NB4 (cell line): ENCODE results near the gene COTL1.

ENCODE experiments used
- POLR2A ChIP-seq: IDR thresholded peaks from 2 replicates; pipeline ENCODE4 v1.6.1; 2011; ENCODE audit warnings: mild to moderate bottlenecking; ENCODE audit not compliant: insufficient read length; ENCODE audit errors: extremely low read depth
- TF ChIP-seq, protein P1 (sequence below): IDR thresholded peaks from one replicate; pipeline ENCODE4 v1.5.1; 2012; ENCODE audit warnings: low read depth, low read length

GRCh38 chr16:84597931-84598351 lies 19.9 kb downstream of the COTL1 start:
- TF ChIP-seq, protein P1, sequence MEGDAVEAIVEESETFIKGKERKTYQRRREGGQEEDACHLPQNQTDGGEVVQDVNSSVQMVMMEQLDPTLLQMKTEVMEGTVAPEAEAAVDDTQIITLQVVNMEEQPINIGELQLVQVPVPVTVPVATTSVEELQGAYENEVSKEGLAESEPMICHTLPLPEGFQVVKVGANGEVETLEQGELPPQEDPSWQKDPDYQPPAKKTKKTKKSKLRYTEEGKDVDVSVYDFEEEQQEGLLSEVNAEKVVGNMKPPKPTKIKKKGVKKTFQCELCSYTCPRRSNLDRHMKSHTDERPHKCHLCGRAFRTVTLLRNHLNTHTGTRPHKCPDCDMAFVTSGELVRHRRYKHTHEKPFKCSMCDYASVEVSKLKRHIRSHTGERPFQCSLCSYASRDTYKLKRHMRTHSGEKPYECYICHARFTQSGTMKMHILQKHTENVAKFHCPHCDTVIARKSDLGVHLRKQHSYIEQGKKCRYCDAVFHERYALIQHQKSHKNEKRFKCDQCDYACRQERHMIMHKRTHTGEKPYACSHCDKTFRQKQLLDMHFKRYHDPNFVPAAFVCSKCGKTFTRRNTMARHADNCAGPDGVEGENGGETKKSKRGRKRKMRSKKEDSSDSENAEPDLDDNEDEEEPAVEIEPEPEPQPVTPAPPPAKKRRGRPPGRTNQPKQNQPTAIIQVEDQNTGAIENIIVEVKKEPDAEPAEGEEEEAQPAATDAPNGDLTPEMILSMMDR = no peak
- no peak for TF ChIP-seq POLR2A
